ENCODE results near the gene RILPL1.
"Not testable (repeated sequence)": the region's sequence is repeated elsewhere in the genome, so short reads cannot be mapped to it uniquely, and the experiment has no call there.

Gene RILPL1

GRCh38 chr12:123533672-123534643 is at the start of gene RILPL1:
Gene RILPL1, minus strand, starts transcription at chr12:123533719. Its CDS starts 237 bp downstream, at chr12:123533482.
- ATAC-seq (replicated peaks; ENCODE audit: extremely low read depth, poor library complexity, severe bottlenecking): peak; percentile 73
- H3K9me3 Mint-ChIP-seq: no peaks in the 10 kb centered on the region
- H3K36me3 Mint-ChIP-seq (ENCODE audit: insufficient read depth): no peaks in the 10 kb centered on the region
- H3K4me3 Mint-ChIP-seq: peak within 1 kb of the TSS; percentile 83
- peaks cover 22% of the 10 kb centered on the region for H3K4me1 Mint-ChIP-seq
- peak within 1 kb of the TSS; percentile 62 for H3K27ac Mint-ChIP-seq (ENCODE audit: low read depth)
- DNase-seq (ENCODE audit: low spot score in 2 of 2): peak; percentile 20 to 25
- H3K27me3 Mint-ChIP-seq: no peaks in the 10 kb centered on the region

GRCh38 chr12:123580772-123581171 is 47.3 kb upstream of the RILPL1 start:
- H3K4me3 Mint-ChIP-seq: no peak overlapping the region
- H3K27me3 Mint-ChIP-seq: no peaks in the 10 kb centered on the region
- ATAC-seq (replicated peaks; ENCODE audit: extremely low read depth, poor library complexity, severe bottlenecking) (no peak), DNase-seq (ENCODE audit: low spot score in 2 of 2) (no peak)
- peaks cover 11% of the 10 kb centered on the region for H3K36me3 Mint-ChIP-seq (ENCODE audit: insufficient read depth)
- peaks cover 18% of the 10 kb centered on the region for H3K4me1 Mint-ChIP-seq
- H3K9me3 Mint-ChIP-seq: no peaks in the 10 kb centered on the region
- no peak overlapping the region for H3K27ac Mint-ChIP-seq (ENCODE audit: low read depth)

- ATAC-seq (replicated peaks; ENCODE audit: extremely low read depth, poor library complexity, severe bottlenecking); H3K4me1 Mint-ChIP-seq; H3K36me3 Mint-ChIP-seq (ENCODE audit: insufficient read depth); H3K4me3 Mint-ChIP-seq; H3K9me3 Mint-ChIP-seq; DNase-seq (ENCODE audit: low spot score in 2 of 2); H3K27ac Mint-ChIP-seq (ENCODE audit: low read depth); H3K27me3 Mint-ChIP-seq: not testable (repeated sequence)
Measured at GRCh38 chr12:123578829-123579228, 45.3 kb upstream of the RILPL1 start.

- H3K9me3 Mint-ChIP-seq: no peaks in the 10 kb centered on the region
- H3K4me1 Mint-ChIP-seq: peaks cover 9% of the 10 kb centered on the region
- ATAC-seq (replicated peaks; ENCODE audit: extremely low read depth, poor library complexity, severe bottlenecking) (no peak), DNase-seq (ENCODE audit: low spot score in 2 of 2) (no peak)
- no peaks in the 10 kb centered on the region for H3K27me3 Mint-ChIP-seq
- H3K27ac Mint-ChIP-seq (ENCODE audit: low read depth): no peak overlapping the region
- H3K4me3 Mint-ChIP-seq: no peak overlapping the region
- H3K36me3 Mint-ChIP-seq (ENCODE audit: insufficient read depth): peaks cover 3% of the 10 kb centered on the region
Measured at GRCh38 chr12:123578243-123578642, 44.7 kb upstream of the RILPL1 start.

GRCh38 chr12:123576611-123577010 is 43.1 kb upstream of the RILPL1 start:
- no peak for ATAC-seq (replicated peaks; ENCODE audit: extremely low read depth, poor library complexity, severe bottlenecking)
- DNase-seq (ENCODE audit: low spot score in 2 of 2): no peak
- H3K9me3 Mint-ChIP-seq: no peaks in the 10 kb centered on the region
- H3K27ac Mint-ChIP-seq (ENCODE audit: low read depth): no peak overlapping the region
- H3K4me1 Mint-ChIP-seq: no peaks in the 10 kb centered on the region
- no peak overlapping the region for H3K4me3 Mint-ChIP-seq
- H3K27me3 Mint-ChIP-seq: peaks cover 1% of the 10 kb centered on the region
- H3K36me3 Mint-ChIP-seq (ENCODE audit: insufficient read depth): peaks cover 3% of the 10 kb centered on the region

- no peaks in the 10 kb centered on the region for H3K9me3 Mint-ChIP-seq
- peaks cover 23% of the 10 kb centered on the region for H3K27me3 Mint-ChIP-seq
- no peaks in the 10 kb centered on the region for H3K4me1 Mint-ChIP-seq
- peaks cover 3% of the 10 kb centered on the region for H3K36me3 Mint-ChIP-seq (ENCODE audit: insufficient read depth)
- ATAC-seq (replicated peaks; ENCODE audit: extremely low read depth, poor library complexity, severe bottlenecking) (no peak), DNase-seq (ENCODE audit: low spot score in 2 of 2) (no peak)
- H3K4me3 Mint-ChIP-seq: no peak overlapping the region
- H3K27ac Mint-ChIP-seq (ENCODE audit: low read depth): no peak overlapping the region
Measured at GRCh38 chr12:123573870-123574269, 40.4 kb upstream of the RILPL1 start.

- DNase-seq (ENCODE audit: low spot score in 2 of 2) (no peak), ATAC-seq (replicated peaks; ENCODE audit: extremely low read depth, poor library complexity, severe bottlenecking) (no peak)
- H3K9me3 Mint-ChIP-seq: no peaks in the 10 kb centered on the region
- no peak overlapping the region for H3K4me3 Mint-ChIP-seq
- no peak overlapping the region for H3K27ac Mint-ChIP-seq (ENCODE audit: low read depth)
- H3K27me3 Mint-ChIP-seq: peaks cover 38% of the 10 kb centered on the region
- no peaks in the 10 kb centered on the region for H3K4me1 Mint-ChIP-seq
- H3K36me3 Mint-ChIP-seq (ENCODE audit: insufficient read depth): peaks cover 2% of the 10 kb centered on the region
Measured at GRCh38 chr12:123572391-123572790, 38.9 kb upstream of the RILPL1 start.

- Mint-ChIP-seq H3K27me3 (peaks cover 44% of the 10 kb centered on the region), H3K36me3 (ENCODE audit: insufficient read depth) (peaks cover 1% of the 10 kb centered on the region), H3K4me1 (no peaks in the 10 kb centered on the region), H3K9me3 (no peaks in the 10 kb centered on the region), H3K4me3 (no peak overlapping the region), H3K27ac (ENCODE audit: low read depth) (peak overlapping the region; percentile 32)
- ATAC-seq (replicated peaks; ENCODE audit: extremely low read depth, poor library complexity, severe bottlenecking): no peak
- DNase-seq (ENCODE audit: low spot score in 2 of 2): no peak
Measured at GRCh38 chr12:123571343-123571813, 37.9 kb upstream of the RILPL1 start.

- Mint-ChIP-seq H3K4me1 (no peaks in the 10 kb centered on the region), H3K4me3 (no peak overlapping the region), H3K27ac (ENCODE audit: low read depth) (no peak overlapping the region), H3K9me3 (no peaks in the 10 kb centered on the region), H3K27me3 (peaks cover 8% of the 10 kb centered on the region), H3K36me3 (ENCODE audit: insufficient read depth) (no peaks in the 10 kb centered on the region)
- ATAC-seq (replicated peaks; ENCODE audit: extremely low read depth, poor library complexity, severe bottlenecking) (no peak), DNase-seq (ENCODE audit: low spot score in 2 of 2) (no peak)
Measured at GRCh38 chr12:123559468-123559867, 25.9 kb upstream of the RILPL1 start.

- H3K4me1 Mint-ChIP-seq; H3K4me3 Mint-ChIP-seq; H3K36me3 Mint-ChIP-seq (ENCODE audit: insufficient read depth); H3K9me3 Mint-ChIP-seq; DNase-seq (ENCODE audit: low spot score in 2 of 2); H3K27ac Mint-ChIP-seq (ENCODE audit: low read depth); ATAC-seq (replicated peaks; ENCODE audit: extremely low read depth, poor library complexity, severe bottlenecking); H3K27me3 Mint-ChIP-seq: not testable (repeated sequence)
Measured at GRCh38 chr12:123558487-123558886, 25.0 kb upstream of the RILPL1 start.

GRCh38 chr12:123554843-123555242 is 21.3 kb upstream of the RILPL1 start:
- H3K4me3 Mint-ChIP-seq; H3K9me3 Mint-ChIP-seq; DNase-seq (ENCODE audit: low spot score in 2 of 2); H3K36me3 Mint-ChIP-seq (ENCODE audit: insufficient read depth); H3K27ac Mint-ChIP-seq (ENCODE audit: low read depth); ATAC-seq (replicated peaks; ENCODE audit: extremely low read depth, poor library complexity, severe bottlenecking); H3K4me1 Mint-ChIP-seq: not testable (repeated sequence)
- H3K27me3 Mint-ChIP-seq: peaks cover 11% of the 10 kb centered on the region

- not testable (repeated sequence) for DNase-seq (ENCODE audit: low spot score in 2 of 2); H3K36me3 Mint-ChIP-seq (ENCODE audit: insufficient read depth); H3K4me3 Mint-ChIP-seq; ATAC-seq (replicated peaks; ENCODE audit: extremely low read depth, poor library complexity, severe bottlenecking); H3K4me1 Mint-ChIP-seq; H3K27ac Mint-ChIP-seq (ENCODE audit: low read depth); H3K9me3 Mint-ChIP-seq
- peaks cover 18% of the 10 kb centered on the region for H3K27me3 Mint-ChIP-seq
Measured at GRCh38 chr12:123554136-123554535, 20.6 kb upstream of the RILPL1 start.

GRCh38 chr12:123550700-123551099 is 17.2 kb upstream of the RILPL1 start:
- Mint-ChIP-seq H3K9me3 (no peaks in the 10 kb centered on the region), H3K4me1 (no peaks in the 10 kb centered on the region), H3K4me3 (no peak overlapping the region), H3K27ac (ENCODE audit: low read depth) (no peak overlapping the region), H3K27me3 (peaks cover 19% of the 10 kb centered on the region), H3K36me3 (ENCODE audit: insufficient read depth) (no peaks in the 10 kb centered on the region)
- no peak for ATAC-seq (replicated peaks; ENCODE audit: extremely low read depth, poor library complexity, severe bottlenecking)
- no peak for DNase-seq (ENCODE audit: low spot score in 2 of 2)

All from central memory CD8-positive, alpha-beta T cell (primary cell).